ENCODE results near the gene ANKRD40. TPM values are rescaled to one million over a fixed set of nuclear protein-coding genes. Genes with fewer than 3 reads are reported as not detected.

ANKRD40 gene
- total RNA-seq, 2 donors from 2014 or later = 21.3 to 27.0 TPM

DNA sequence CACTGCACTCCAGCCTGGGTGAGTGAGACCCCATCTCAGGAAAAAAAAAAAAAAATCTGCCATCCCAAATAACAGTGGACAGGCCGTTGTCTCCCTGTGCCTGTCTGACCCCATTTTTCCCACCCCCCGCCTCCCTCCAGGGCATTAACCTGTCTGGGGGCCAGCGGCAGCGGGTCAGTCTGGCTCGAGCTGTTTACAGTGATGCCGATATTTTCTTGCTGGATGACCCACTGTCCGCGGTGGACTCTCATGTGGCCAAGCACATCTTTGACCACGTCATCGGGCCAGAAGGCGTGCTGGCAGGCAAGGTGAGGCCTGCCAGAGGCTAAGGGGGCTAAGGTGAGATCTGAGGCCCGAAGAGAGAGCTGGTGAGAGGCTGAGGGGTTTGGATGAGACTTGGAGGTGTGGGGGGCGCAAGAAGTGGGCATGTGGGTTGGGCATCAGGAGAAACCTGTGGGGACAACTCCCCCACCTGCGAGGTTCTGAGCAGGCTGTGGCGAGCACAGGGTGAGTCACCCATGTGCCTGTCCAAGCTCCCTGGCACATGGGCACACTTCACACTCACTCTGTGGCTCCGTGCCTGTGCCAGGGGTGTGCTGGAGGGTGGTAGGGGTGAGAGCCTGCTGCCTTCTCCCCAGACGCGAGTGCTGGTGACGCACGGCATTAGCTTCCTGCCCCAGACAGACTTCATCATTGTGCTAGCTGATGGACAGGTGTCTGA lies 34.7 kb downstream of the ANKRD40 start:
- H3K4me3 ChIP-seq = no peak overlapping the region
- ATAC-seq (peak; percentile 31), DNase-seq (peak in 2 of 4 donors; percentile 23 to 95)
- WGBS, 2 donors = 88 to 94% methylated on average over 14 to 20 of the region's 20 CpGs
- TF ChIP-seq, protein P1, sequence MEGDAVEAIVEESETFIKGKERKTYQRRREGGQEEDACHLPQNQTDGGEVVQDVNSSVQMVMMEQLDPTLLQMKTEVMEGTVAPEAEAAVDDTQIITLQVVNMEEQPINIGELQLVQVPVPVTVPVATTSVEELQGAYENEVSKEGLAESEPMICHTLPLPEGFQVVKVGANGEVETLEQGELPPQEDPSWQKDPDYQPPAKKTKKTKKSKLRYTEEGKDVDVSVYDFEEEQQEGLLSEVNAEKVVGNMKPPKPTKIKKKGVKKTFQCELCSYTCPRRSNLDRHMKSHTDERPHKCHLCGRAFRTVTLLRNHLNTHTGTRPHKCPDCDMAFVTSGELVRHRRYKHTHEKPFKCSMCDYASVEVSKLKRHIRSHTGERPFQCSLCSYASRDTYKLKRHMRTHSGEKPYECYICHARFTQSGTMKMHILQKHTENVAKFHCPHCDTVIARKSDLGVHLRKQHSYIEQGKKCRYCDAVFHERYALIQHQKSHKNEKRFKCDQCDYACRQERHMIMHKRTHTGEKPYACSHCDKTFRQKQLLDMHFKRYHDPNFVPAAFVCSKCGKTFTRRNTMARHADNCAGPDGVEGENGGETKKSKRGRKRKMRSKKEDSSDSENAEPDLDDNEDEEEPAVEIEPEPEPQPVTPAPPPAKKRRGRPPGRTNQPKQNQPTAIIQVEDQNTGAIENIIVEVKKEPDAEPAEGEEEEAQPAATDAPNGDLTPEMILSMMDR (IDR thresholded peaks at IDR 0.05) = no peak
- TF ChIP-seq POLR2A (IDR thresholded peaks at IDR 0.05) = no peak
- no peaks in the 10 kb centered on the region for H3K9me3 ChIP-seq
- peaks cover 36% of the 10 kb centered on the region for H3K4me1 ChIP-seq
- H3K36me3 ChIP-seq (replicated peaks in 1 of 2; ENCODE audit: insufficient read depth in 1 of 2, low read depth in 2 of 2) = peaks cover 0 to 2% of the 10 kb centered on the region in 2 donors
- peak overlapping the region in 2 of 4 donors; percentile 8 to 81 for H3K27ac ChIP-seq
- intact Hi-C loops (cut with DNase I) = no loop called here
- no peaks in the 10 kb centered on the region for H3K27me3 ChIP-seq

DNA sequence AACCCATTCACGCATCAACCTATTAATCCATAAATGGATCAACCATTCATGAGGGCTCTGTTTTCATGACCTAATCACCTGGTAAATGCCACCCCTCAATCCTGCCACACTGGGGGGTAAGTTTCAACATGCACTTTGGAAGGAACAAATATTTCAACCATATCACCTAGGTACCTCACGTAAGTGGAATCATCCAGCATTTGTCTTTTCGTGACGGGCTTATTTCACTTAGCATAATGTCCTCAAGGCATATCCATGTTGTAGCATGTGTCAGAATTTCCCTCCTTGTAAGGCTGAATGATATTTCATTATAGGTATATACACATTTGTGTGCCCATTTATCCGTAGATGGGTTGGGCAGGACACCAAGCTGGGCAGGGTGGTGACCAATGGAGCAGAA lies 35.6 kb downstream of the ANKRD40 start:
- no peaks in the 10 kb centered on the region for H3K9me3 ChIP-seq
- peak overlapping the region in 1 of 4 donors; percentile 4 for H3K27ac ChIP-seq
- H3K4me1 ChIP-seq = peaks cover 38% of the 10 kb centered on the region
- TF ChIP-seq, protein P1 (IDR thresholded peaks at IDR 0.05) = no peak
- TF ChIP-seq POLR2A (IDR thresholded peaks at IDR 0.05) = no peak
- ATAC-seq (no peak), DNase-seq (peak in 1 of 4 donors; percentile 2)
- peaks cover 0 to 2% of the 10 kb centered on the region in 2 donors for H3K36me3 ChIP-seq (replicated peaks in 1 of 2; ENCODE audit: insufficient read depth in 1 of 2, low read depth in 2 of 2)
- H3K4me3 ChIP-seq = no peak overlapping the region
- no peaks in the 10 kb centered on the region for H3K27me3 ChIP-seq
- 88 to 98% methylated on average over 5 of the region's 5 CpGs for WGBS, 2 donors
- intact Hi-C loops (cut with DNase I) = no loop called here

DNA sequence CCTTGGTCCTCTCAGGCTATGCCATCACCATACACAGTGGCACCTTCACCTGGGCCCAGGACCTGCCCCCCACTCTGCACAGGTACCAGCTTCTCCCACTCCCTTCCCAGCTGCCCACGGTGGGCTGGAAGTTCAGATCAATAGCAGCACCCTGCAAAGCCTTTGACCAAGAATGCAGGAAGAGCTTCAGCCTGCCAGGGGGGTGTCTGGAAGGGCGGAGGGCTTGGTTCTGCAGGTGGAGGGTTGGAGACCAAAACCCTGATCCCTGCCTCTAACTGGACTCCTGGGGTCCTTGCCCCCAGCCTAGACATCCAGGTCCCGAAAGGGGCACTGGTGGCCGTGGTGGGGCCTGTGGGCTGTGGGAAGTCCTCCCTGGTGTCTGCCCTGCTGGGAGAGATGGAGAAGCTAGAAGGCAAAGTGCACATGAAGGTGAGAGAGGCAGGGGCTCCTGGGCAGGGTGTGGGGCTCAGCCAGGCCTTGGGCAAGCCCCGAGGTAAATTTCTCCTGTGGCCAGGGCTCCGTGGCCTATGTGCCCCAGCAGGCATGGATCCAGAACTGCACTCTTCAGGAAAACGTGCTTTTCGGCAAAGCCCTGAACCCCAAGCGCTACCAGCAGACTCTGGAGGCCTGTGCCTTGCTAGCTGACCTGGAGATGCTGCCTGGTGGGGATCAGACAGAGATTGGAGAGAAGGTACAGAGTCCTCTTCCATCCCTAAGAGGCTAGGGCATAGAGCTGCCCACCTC lies 38.7 kb downstream of the ANKRD40 start:
- no peaks in the 10 kb centered on the region for H3K9me3 ChIP-seq
- DNase-seq (no peak), ATAC-seq (no peak)
- no peaks in the 10 kb centered on the region for H3K27me3 ChIP-seq
- 38 to 82% methylated on average over 1 to 7 of the region's 9 CpGs for WGBS, 2 donors
- intact Hi-C loops (cut with DNase I) = no loop called here
- no peak for TF ChIP-seq POLR2A (IDR thresholded peaks at IDR 0.05)
- TF ChIP-seq, protein P1 (IDR thresholded peaks at IDR 0.05) = no peak
- peaks cover 23% of the 10 kb centered on the region for H3K4me1 ChIP-seq
- no peak overlapping the region for H3K4me3 ChIP-seq
- H3K36me3 ChIP-seq (replicated peaks in 1 of 2; ENCODE audit: insufficient read depth in 1 of 2, low read depth in 2 of 2) = no peaks in the 10 kb centered on the region
- H3K27ac ChIP-seq = peak overlapping the region in 2 of 4 donors; percentile 13 to 30

DNA sequence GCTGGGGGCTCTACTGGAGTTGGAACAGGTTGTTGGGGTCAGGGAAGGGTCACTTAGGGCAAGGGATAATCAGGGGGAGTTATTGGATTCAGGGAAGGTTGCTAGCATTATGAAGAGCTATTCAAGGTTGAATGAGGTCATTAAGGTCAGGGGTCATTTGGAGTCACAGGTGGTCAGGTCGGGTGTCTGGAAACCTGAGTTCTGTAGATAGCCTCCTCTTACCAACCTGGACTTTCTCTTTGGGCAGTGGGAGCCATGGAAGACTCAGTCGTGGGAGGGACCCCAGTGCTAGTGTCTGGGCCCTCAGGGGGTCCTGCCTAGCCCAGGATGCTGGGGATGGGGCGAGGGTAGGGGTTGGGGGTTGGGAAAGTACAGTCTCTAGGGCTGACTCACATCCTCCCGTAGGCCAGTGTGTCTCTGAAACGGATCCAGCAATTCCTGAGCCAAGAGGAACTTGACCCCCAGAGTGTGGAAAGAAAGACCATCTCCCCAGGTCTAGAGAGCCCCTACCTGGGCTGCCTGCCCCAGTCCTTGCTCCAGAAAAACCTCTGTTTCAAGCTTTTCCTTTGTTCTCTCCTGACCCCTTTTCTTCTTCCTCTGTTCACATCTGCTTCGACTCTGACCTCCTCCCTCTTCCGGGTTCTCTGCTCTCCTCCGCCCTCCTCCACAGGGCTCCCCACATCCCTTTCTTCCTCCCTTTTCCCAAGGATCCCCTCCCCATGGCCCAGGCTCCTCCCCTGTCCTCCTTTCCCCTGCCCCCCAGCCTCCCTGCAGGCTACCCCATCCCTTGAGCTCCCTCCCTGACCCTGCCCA lies 39.5 kb downstream of the ANKRD40 start:
- intact Hi-C loops (cut with DNase I) = no loop called here
- WGBS, 2 donors = 60 to 63% methylated on average over 7 to 8 of the region's 8 CpGs
- ATAC-seq = no peak
- no peaks in the 10 kb centered on the region for H3K27me3 ChIP-seq
- H3K4me1 ChIP-seq = peaks cover 23% of the 10 kb centered on the region
- H3K27ac ChIP-seq = peak overlapping the region in 2 of 4 donors; percentile 13 to 30
- TF ChIP-seq, protein P1 (IDR thresholded peaks at IDR 0.05) = no peak
- H3K9me3 ChIP-seq = no peaks in the 10 kb centered on the region
- no peak for DNase-seq
- H3K4me3 ChIP-seq = no peak overlapping the region
- no peaks in the 10 kb centered on the region for H3K36me3 ChIP-seq (replicated peaks in 1 of 2; ENCODE audit: insufficient read depth in 1 of 2, low read depth in 2 of 2)
